OCI-LY1 (cell line): ENCODE measurements around the gene CD40.

Experiments
- H2AFZ ChIP-seq: fragments of 200-600 bp; sonication (generic), shearing (Covaris generic); 2 replicates; pipeline ENCODE4 v1.6.0; 2014; ENCODE audit warnings: antibody characterized with exemption, mild to moderate bottlenecking, low read length
- H3F3A ChIP-seq: fragments of 200-600 bp; sonication (generic), shearing (Covaris generic); 2 replicates; pipeline ENCODE4 v1.6.0; 2014; ENCODE audit warnings: mild to moderate bottlenecking, antibody characterized with exemption, low read length, moderate library complexity; ENCODE audit not compliant: insufficient read depth
- H3K27ac ChIP-seq: fragments of 200-600 bp; sonication (generic); 2 replicates; pipeline ENCODE4 v1.5.1; 2014; ENCODE audit warnings: low read length, mixed run types, mild to moderate bottlenecking, low read depth; ENCODE audit not compliant: poor library complexity, severe bottlenecking
- H3K27me3 ChIP-seq: fragments of 200-600 bp; sonication (generic); 2 replicates; pipeline ENCODE4 v1.6.0; 2014; ENCODE audit warnings: antibody characterized with exemption, mild to moderate bottlenecking, low read length, moderate library complexity; ENCODE audit not compliant: insufficient read depth
- H3K36me3 ChIP-seq: fragments of 200-600 bp; sonication (generic); 2 replicates; pipeline ENCODE4 v1.6.1; 2014; ENCODE audit warnings: mild to moderate bottlenecking, antibody characterized with exemption, low read length, moderate library complexity, mixed read lengths; ENCODE audit not compliant: insufficient read depth
- H3K4me1 ChIP-seq: fragments of 200-600 bp; sonication (generic); 2 replicates; pipeline ENCODE4 v1.5.1; 2014; ENCODE audit warnings: mild to moderate bottlenecking, low read length, moderate library complexity; ENCODE audit not compliant: insufficient read depth, severe bottlenecking
- H3K4me2 ChIP-seq: fragments of 200-600 bp; sonication (generic), shearing (Covaris generic); 2 replicates; pipeline ENCODE4 v1.6.1; 2014; ENCODE audit warnings: low read length
- H3K4me3 ChIP-seq: fragments of 200-600 bp; sonication (generic); 2 replicates; pipeline ENCODE4 v1.5.1; 2014; ENCODE audit warnings: low read length, low read depth, mild to moderate bottlenecking, mixed read lengths; ENCODE audit not compliant: poor library complexity, severe bottlenecking
- H3K79me2 ChIP-seq: fragments of 200-600 bp; shearing (Covaris generic); 2 replicates; pipeline ENCODE4 v1.6.1; 2016; ENCODE audit warnings: mixed run types, low read length, mixed read lengths; ENCODE audit not compliant: insufficient read depth
- H3K9ac ChIP-seq: fragments of 200-600 bp; sonication (generic), shearing (Covaris generic); 2 replicates; pipeline ENCODE4 v1.6.1; 2014; ENCODE audit warnings: mild to moderate bottlenecking, low read length, mixed read lengths
- H3K9me2 ChIP-seq: fragments of 200-600 bp; sonication (generic), shearing (Covaris generic); 2 replicates; pipeline ENCODE4 v1.6.1; 2014; ENCODE audit warnings: low read depth, mild to moderate bottlenecking, low read length, mixed read lengths
- H3K9me3 ChIP-seq: fragments of 200-600 bp; shearing (Covaris generic); 2 replicates; pipeline ENCODE4 v1.6.1; 2014; ENCODE audit warnings: low read length, mixed read lengths
- H4K20me1 ChIP-seq: fragments of 200-600 bp; sonication (generic), shearing (Covaris generic); 2 replicates; pipeline ENCODE4 v1.6.0; 2016; ENCODE audit warnings: mild to moderate bottlenecking, low read length; ENCODE audit not compliant: insufficient read depth
- CTCF ChIP-seq: fragments of 200-600 bp; sonication (generic), shearing (Covaris generic); IDR thresholded peaks from 2 replicates; pipeline ENCODE4 v1.5.1; 2017; ENCODE audit warnings: mild to moderate bottlenecking, antibody characterized with exemption, low read length, moderate library complexity, mixed read lengths
- EZH2 ChIP-seq: fragments of 200-600 bp; sonication (generic), shearing (Covaris generic); IDR thresholded peaks from 2 replicates; pipeline ENCODE4 v1.8.0; 2017; ENCODE audit warnings: borderline replicate concordance, mixed run types, mild to moderate bottlenecking, antibody characterized with exemption, low read length, moderate library complexity, mixed read lengths

Gene CD40

GRCh38 chr20:46139266-46139889, 21.3 kb downstream of the CD40 start:
- Histone ChIP-seq H3K4me2 (no peak overlapping the region), H3K9ac (no peak overlapping the region), H2AFZ (no peak overlapping the region), H4K20me1 (no peaks in the 10 kb centered on the region), H3K79me2 (no peaks in the 10 kb centered on the region), H3K9me2 (no peaks in the 10 kb centered on the region), H3K4me1 (no peaks in the 10 kb centered on the region), H3K27ac (no peak overlapping the region), H3K9me3 (no peaks in the 10 kb centered on the region), H3K4me3 (no peak overlapping the region), H3F3A (no peaks in the 10 kb centered on the region), H3K36me3 (no peaks in the 10 kb centered on the region), H3K27me3 (peaks cover 5% of the 10 kb centered on the region; the same call in 1 of the 2 replicates)
- no peak for TF ChIP-seq CTCF
- TF ChIP-seq EZH2: no peak

GRCh38 chr20:46139908-46140482, 21.9 kb downstream of the CD40 start:
- H3K27ac ChIP-seq: no peak overlapping the region
- no peaks in the 10 kb centered on the region for H3F3A ChIP-seq
- H3K4me1 ChIP-seq: no peaks in the 10 kb centered on the region
- H3K9ac ChIP-seq: no peak overlapping the region
- no peak for TF ChIP-seq CTCF
- TF ChIP-seq EZH2: no peak
- no peaks in the 10 kb centered on the region for H4K20me1 ChIP-seq
- no peak overlapping the region for H3K4me3 ChIP-seq
- no peak overlapping the region for H2AFZ ChIP-seq
- H3K27me3 ChIP-seq: peaks cover 5% of the 10 kb centered on the region; the same call in 1 of the 2 replicates
- H3K4me2 ChIP-seq: no peak overlapping the region
- H3K9me3 ChIP-seq: no peaks in the 10 kb centered on the region
- H3K36me3 ChIP-seq: no peaks in the 10 kb centered on the region
- H3K79me2 ChIP-seq: no peaks in the 10 kb centered on the region
- no peaks in the 10 kb centered on the region for H3K9me2 ChIP-seq

GRCh38 chr20:46142124-46142523, 24.0 kb downstream of the CD40 start:
- TF ChIP-seq CTCF (no peak), EZH2 (no peak)
- H3K27me3 ChIP-seq: peaks cover 5% of the 10 kb centered on the region; the same call in 1 of the 2 replicates
- no peak overlapping the region for H3K27ac ChIP-seq
- H3K9me3 ChIP-seq: no peaks in the 10 kb centered on the region
- H3K4me3 ChIP-seq: no peak overlapping the region
- H3K9me2 ChIP-seq: no peaks in the 10 kb centered on the region
- no peaks in the 10 kb centered on the region for H4K20me1 ChIP-seq
- no peak overlapping the region for H2AFZ ChIP-seq
- no peak overlapping the region for H3K9ac ChIP-seq
- no peaks in the 10 kb centered on the region for H3K79me2 ChIP-seq
- no peak overlapping the region for H3K4me2 ChIP-seq
- H3K36me3 ChIP-seq: no peaks in the 10 kb centered on the region
- no peaks in the 10 kb centered on the region for H3F3A ChIP-seq
- no peaks in the 10 kb centered on the region for H3K4me1 ChIP-seq
